Mucosa of descending colon (tissue), 3 donors: ENCODE measurements around the gene C2orf72. TPM values are rescaled to one million over a fixed set of nuclear protein-coding genes. Genes with fewer than 3 reads are reported as not detected.

Experiments
- ATAC-seq: fragments of 200-7000 bp; cut with Tn5 transposase; one replicate; pipeline ENCODE4 v1.9.1; 2020; ENCODE audit warnings: mild to moderate bottlenecking, moderate library complexity
- DNase-seq, 3 donors: peaks; one replicate each; pipeline ENCODE4 v3.0.0-alpha.2; 2020
- H3K36me3 ChIP-seq: fragments of 200-600 bp; one replicate; pipeline ENCODE4 v1.8.0; 2021; ENCODE audit warnings: low read depth, mild to moderate bottlenecking
- H3K4me1 ChIP-seq: fragments of 200-600 bp; one replicate; pipeline ENCODE4 v1.8.0; 2021; ENCODE audit warnings: low read depth, mild to moderate bottlenecking
- H3K4me3 ChIP-seq: fragments of 200-600 bp; one replicate; pipeline ENCODE4 v1.8.0; 2021; ENCODE audit warnings: mild to moderate bottlenecking
- H3K9me3 ChIP-seq: fragments of 200-600 bp; one replicate; pipeline ENCODE4 v1.8.0; 2021; ENCODE audit warnings: mild to moderate bottlenecking
- CTCF ChIP-seq: fragments of 200-600 bp; IDR thresholded peaks from one replicate; pipeline ENCODE4 v1.8.0; 2022; ENCODE audit warnings: antibody characterized with exemption, mild to moderate bottlenecking
- intact Hi-C, 2 donors: fragments of 100-400 bp; cut with DNase I in 1 of 2; cut with micrococcal nuclease in 1 of 2; formaldehyde crosslinking; loops; one replicate each; pipeline versions ENCODE4 v1.11.0 to v1.11.1; 2022; cut with DNase I, micrococcal nuclease
- total RNA-seq, 3 donors: library from RNA; stranded (reverse); fragmentation: NEBNext Ultra II Directional in 2 of 3; extraction: Animal tissue kit (Norgen Biotek cat#: 25700) in 2 of 3; gene quantifications; one replicate each; pipeline versions ENCODE4 v1.2.1 to v1.2.4, GENCODE V29; 2021 to 2023
- donor health status: DM: no; HTN: no; CAD: no; lungs with moderate emphysema.
- donor health status: DM: no; HTN: no; CAD: no.
- donor health status: DM: no; HTN: yes; CAD: no.

C2orf72 gene
- total RNA-seq, 3 donors from 2014 or later: 13.7 to 67.6 (median 32.6) TPM

- peaks cover 4% of the 10 kb centered on the region for H3K4me1 ChIP-seq
- H3K36me3 ChIP-seq: no peaks in the 10 kb centered on the region
- no peak within 1 kb of the TSS for H3K4me3 ChIP-seq
- intact Hi-C loops: no loop called here
- no peaks in the 10 kb centered on the region for H3K9me3 ChIP-seq
- ATAC-seq (no peak), DNase-seq (no peak)
- TF ChIP-seq CTCF: no peak
These were observed 41.5 kb upstream of the C2orf72 start, which contains the start of gene SPATA3 for GRCh38 chr2:230995821-230996220. SPATA3 (plus strand) TSS chr2:230996121; CDS start chr2:230996234, 113 bp downstream.

GRCh38 chr2:230996661-230997060 lies 40.7 kb upstream of the C2orf72 start:
- H3K4me1 ChIP-seq: peaks cover 2% of the 10 kb centered on the region
- H3K9me3 ChIP-seq: no peaks in the 10 kb centered on the region
- ATAC-seq (no peak), DNase-seq (no peak)
- H3K36me3 ChIP-seq: no peaks in the 10 kb centered on the region
- H3K4me3 ChIP-seq: no peak overlapping the region
- intact Hi-C loops: no loop called here
- no peak for TF ChIP-seq CTCF

GRCh38 chr2:230998882-230999281 lies 38.4 kb upstream of the C2orf72 start:
- Histone ChIP-seq H3K4me1 (no peaks in the 10 kb centered on the region), H3K9me3 (no peaks in the 10 kb centered on the region), H3K4me3 (no peak overlapping the region), H3K36me3 (no peaks in the 10 kb centered on the region)
- TF ChIP-seq CTCF: no peak
- DNase-seq (no peak), ATAC-seq (no peak)
- intact Hi-C loops: no loop called here

GRCh38 chr2:230999477-230999876 lies 37.8 kb upstream of the C2orf72 start:
- DNase-seq (no peak), ATAC-seq (no peak)
- TF ChIP-seq CTCF: no peak
- no peaks in the 10 kb centered on the region for H3K9me3 ChIP-seq
- intact Hi-C loops: no loop called here
- no peaks in the 10 kb centered on the region for H3K36me3 ChIP-seq
- H3K4me1 ChIP-seq: no peaks in the 10 kb centered on the region
- no peak overlapping the region for H3K4me3 ChIP-seq

GRCh38 chr2:231000211-231000904 lies 37.0 kb upstream of the C2orf72 start:
- H3K36me3 ChIP-seq: no peaks in the 10 kb centered on the region

More at GRCh38 chr2:231000211-231000904, 37.0 kb upstream of the C2orf72 start:
- intact Hi-C loops: no loop called here
- peak in 2 of 3 donors; percentile 59 to 70 for DNase-seq
- Histone ChIP-seq H3K9me3 (no peaks in the 10 kb centered on the region), H3K4me3 (no peak overlapping the region), H3K4me1 (no peaks in the 10 kb centered on the region)
- ATAC-seq: peak; percentile 92
- no peak for TF ChIP-seq CTCF
